Measurements from ENCODE around the gene CYP2E1. TPM values are rescaled to one million over a fixed set of nuclear protein-coding genes. Genes with fewer than 3 reads are reported as not detected.

The CYP2E1 gene
- polyA plus RNA-seq, 1 of the 3 experiments (the other 2 are of a cell fraction) = 0.61 TPM

DNA sequence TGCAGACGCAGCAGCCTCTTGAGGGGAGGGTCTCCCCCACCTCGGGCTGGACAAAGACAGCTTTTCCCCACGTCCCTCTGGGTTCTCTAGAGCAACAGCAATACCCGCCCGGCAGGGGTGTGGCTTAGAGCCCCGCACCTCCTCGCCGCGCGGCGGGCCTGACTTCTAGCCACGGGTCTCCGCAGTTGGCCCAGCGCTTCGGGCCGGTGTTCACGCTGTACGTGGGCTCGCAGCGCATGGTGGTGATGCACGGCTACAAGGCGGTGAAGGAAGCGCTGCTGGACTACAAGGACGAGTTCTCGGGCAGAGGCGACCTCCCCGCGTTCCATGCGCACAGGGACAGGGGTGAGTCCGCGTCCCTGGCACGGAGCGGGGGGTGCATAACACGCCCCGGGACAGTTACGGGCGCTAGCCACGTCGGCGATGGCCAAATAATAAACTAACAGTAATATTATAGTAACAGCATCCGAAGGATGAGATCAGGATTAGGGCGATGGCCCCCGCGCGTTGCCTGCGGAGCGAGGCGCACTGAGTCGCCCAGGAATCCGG lies 1.2 kb downstream of the CYP2E1 start:
- Histone ChIP-seq H3K36me3 (replicated peaks in 1 of 2; ENCODE audit: control insufficient read depth in 1 of 2, insufficient read depth in 2 of 2, low read length in 1 of 2) (no peaks in the 10 kb centered on the region), H3K4me2 (no peak overlapping the region), H3K27me3 (ENCODE audit: insufficient read depth) (peaks cover 61% of the 10 kb centered on the region; the same call in 1 of the 2 replicates), H3K27ac (ENCODE audit: low read depth in 2 of 2, low read length in 1 of 2) (no peak overlapping the region), H3K9ac (no peak overlapping the region), H2AFZ (ENCODE audit: low read depth) (no peak overlapping the region), H3K4me1 (ENCODE audit: control insufficient read depth in 1 of 2, insufficient read depth in 2 of 2, low read depth in 1 of 2, low read length in 1 of 2) (no peaks in the 10 kb centered on the region; a peak in 1 of 4 replicates), H3K4me3 (ENCODE audit: low read depth in 2 of 2, low read length in 1 of 2) (no peak overlapping the region), H4K20me1 (ENCODE audit: insufficient read depth) (no peaks in the 10 kb centered on the region), H3K9me2 (no peaks in the 10 kb centered on the region), H3F3A (replicated peaks; ENCODE audit: insufficient read depth) (no peaks in the 10 kb centered on the region), H3K79me2 (ENCODE audit: insufficient read depth) (no peaks in the 10 kb centered on the region), H3K9me3 (peaks cover 4% of the 10 kb centered on the region; the same call in 1 of the 2 replicates)
- ChIA-PET POLR2A (no interaction called here), CTCF (no interaction called here)
- TF ChIP-seq, protein P1, sequence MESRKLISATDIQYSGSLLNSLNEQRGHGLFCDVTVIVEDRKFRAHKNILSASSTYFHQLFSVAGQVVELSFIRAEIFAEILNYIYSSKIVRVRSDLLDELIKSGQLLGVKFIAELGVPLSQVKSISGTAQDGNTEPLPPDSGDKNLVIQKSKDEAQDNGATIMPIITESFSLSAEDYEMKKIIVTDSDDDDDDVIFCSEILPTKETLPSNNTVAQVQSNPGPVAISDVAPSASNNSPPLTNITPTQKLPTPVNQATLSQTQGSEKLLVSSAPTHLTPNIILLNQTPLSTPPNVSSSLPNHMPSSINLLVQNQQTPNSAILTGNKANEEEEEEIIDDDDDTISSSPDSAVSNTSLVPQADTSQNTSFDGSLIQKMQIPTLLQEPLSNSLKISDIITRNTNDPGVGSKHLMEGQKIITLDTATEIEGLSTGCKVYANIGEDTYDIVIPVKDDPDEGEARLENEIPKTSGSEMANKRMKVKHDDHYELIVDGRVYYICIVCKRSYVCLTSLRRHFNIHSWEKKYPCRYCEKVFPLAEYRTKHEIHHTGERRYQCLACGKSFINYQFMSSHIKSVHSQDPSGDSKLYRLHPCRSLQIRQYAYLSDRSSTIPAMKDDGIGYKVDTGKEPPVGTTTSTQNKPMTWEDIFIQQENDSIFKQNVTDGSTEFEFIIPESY (IDR thresholded peaks at IDR 0.05; ENCODE audit: borderline replicate concordance, low read depth) = no peak
- TF ChIP-seq FOSL2 (IDR thresholded peaks at IDR 0.05; ENCODE audit: borderline replicate concordance, low read depth) (no peak), MXI1 (IDR thresholded peaks at IDR 0.05; ENCODE audit: low read depth, low read length) (no peak), SIN3A (IDR thresholded peaks at IDR 0.05; ENCODE audit: borderline replicate concordance, low read depth, low read length) (no peak), FOXM1 (IDR thresholded peaks at IDR 0.05; ENCODE audit: low read depth) (no peak), MEF2A (IDR thresholded peaks at IDR 0.05; ENCODE audit: borderline replicate concordance, low read depth) (no peak), EP300 (IDR thresholded peaks at IDR 0.05; ENCODE audit: borderline replicate concordance in 1 of 2, low read depth in 1 of 2, low read length in 1 of 2) (no peak), JUND (IDR thresholded peaks at IDR 0.05) (no peak), SMC3 (IDR thresholded peaks at IDR 0.05; ENCODE audit: low read depth, low read length) (no peak), YY1 (IDR thresholded peaks at IDR 0.05; ENCODE audit: low read depth) (no peak), RFX5 (IDR thresholded peaks at IDR 0.05; ENCODE audit: low read length) (no peak), RAD21 (IDR thresholded peaks at IDR 0.05; ENCODE audit: low read length) (no peak), GATA2 (CRISPR knock-in tag; IDR thresholded peaks at IDR 0.05) (no peak), RXRA (IDR thresholded peaks at IDR 0.05; ENCODE audit: borderline replicate concordance, low read depth) (no peak)
- TF ChIP-seq, protein P2, sequence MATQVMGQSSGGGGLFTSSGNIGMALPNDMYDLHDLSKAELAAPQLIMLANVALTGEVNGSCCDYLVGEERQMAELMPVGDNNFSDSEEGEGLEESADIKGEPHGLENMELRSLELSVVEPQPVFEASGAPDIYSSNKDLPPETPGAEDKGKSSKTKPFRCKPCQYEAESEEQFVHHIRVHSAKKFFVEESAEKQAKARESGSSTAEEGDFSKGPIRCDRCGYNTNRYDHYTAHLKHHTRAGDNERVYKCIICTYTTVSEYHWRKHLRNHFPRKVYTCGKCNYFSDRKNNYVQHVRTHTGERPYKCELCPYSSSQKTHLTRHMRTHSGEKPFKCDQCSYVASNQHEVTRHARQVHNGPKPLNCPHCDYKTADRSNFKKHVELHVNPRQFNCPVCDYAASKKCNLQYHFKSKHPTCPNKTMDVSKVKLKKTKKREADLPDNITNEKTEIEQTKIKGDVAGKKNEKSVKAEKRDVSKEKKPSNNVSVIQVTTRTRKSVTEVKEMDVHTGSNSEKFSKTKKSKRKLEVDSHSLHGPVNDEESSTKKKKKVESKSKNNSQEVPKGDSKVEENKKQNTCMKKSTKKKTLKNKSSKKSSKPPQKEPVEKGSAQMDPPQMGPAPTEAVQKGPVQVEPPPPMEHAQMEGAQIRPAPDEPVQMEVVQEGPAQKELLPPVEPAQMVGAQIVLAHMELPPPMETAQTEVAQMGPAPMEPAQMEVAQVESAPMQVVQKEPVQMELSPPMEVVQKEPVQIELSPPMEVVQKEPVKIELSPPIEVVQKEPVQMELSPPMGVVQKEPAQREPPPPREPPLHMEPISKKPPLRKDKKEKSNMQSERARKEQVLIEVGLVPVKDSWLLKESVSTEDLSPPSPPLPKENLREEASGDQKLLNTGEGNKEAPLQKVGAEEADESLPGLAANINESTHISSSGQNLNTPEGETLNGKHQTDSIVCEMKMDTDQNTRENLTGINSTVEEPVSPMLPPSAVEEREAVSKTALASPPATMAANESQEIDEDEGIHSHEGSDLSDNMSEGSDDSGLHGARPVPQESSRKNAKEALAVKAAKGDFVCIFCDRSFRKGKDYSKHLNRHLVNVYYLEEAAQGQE (IDR thresholded peaks at IDR 0.05; ENCODE audit: low read depth, low read length) = no peak
- TF ChIP-seq, protein P3, sequence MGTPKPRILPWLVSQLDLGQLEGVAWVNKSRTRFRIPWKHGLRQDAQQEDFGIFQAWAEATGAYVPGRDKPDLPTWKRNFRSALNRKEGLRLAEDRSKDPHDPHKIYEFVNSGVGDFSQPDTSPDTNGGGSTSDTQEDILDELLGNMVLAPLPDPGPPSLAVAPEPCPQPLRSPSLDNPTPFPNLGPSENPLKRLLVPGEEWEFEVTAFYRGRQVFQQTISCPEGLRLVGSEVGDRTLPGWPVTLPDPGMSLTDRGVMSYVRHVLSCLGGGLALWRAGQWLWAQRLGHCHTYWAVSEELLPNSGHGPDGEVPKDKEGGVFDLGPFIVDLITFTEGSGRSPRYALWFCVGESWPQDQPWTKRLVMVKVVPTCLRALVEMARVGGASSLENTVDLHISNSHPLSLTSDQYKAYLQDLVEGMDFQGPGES (IDR thresholded peaks at IDR 0.05; ENCODE audit: low read depth, low read length) = no peak
- WGBS (ENCODE audit: low lambda C conversion rate) = 25% methylated on average over 28 of the region's 50 CpGs
- DNase-seq = no peak
